WI38 (cell line): Measurements from ENCODE around the gene PLA2G7.

Source experiments
- H3K4me3 ChIP-seq: 2 replicates; pipeline ENCODE4 v1.5.1; 2011; ENCODE audit warnings: low read depth, mild to moderate bottlenecking, control low read depth, low read length
- CTCF ChIP-seq: IDR thresholded peaks from 2 replicates; pipeline ENCODE4 v1.5.1; 2012; ENCODE audit warnings: low read depth, mild to moderate bottlenecking, control low read depth, low read length

PLA2G7 gene

GRCh38 chr6:46704562-46704961, 30.6 kb downstream of the PLA2G7 start:
- TF ChIP-seq CTCF, result no peak
- H3K4me3 ChIP-seq, result no peak overlapping the region

- TF ChIP-seq CTCF, result no peak
Measured at GRCh38 chr6:46699970-46700369, 35.2 kb downstream of the PLA2G7 start.

GRCh38 chr6:46690911-46691451, 44.2 kb downstream of the PLA2G7 start:
- H3K4me3 ChIP-seq, result no peak overlapping the region
- no peak for TF ChIP-seq CTCF

More at GRCh38 chr6:46699970-46700369, 35.2 kb downstream of the PLA2G7 start:
- no peak overlapping the region for H3K4me3 ChIP-seq

GRCh38 chr6:46690141-46690755, 44.9 kb downstream of the PLA2G7 start:
- TF ChIP-seq CTCF, result no peak
- H3K4me3 ChIP-seq, result no peak overlapping the region

GRCh38 chr6:46689657-46690056, 45.5 kb downstream of the PLA2G7 start:
- H3K4me3 ChIP-seq, result no peak overlapping the region
- no peak for TF ChIP-seq CTCF

- TF ChIP-seq CTCF, result no peak
- no peak overlapping the region for H3K4me3 ChIP-seq
Measured at GRCh38 chr6:46688966-46689335, 46.2 kb downstream of the PLA2G7 start.

GRCh38 chr6:46688117-46688965, 46.8 kb downstream of the PLA2G7 start:
- TF ChIP-seq CTCF, result no peak
- H3K4me3 ChIP-seq, result no peak overlapping the region
